ENCODE measurements around the gene ITGB2.

DNA sequence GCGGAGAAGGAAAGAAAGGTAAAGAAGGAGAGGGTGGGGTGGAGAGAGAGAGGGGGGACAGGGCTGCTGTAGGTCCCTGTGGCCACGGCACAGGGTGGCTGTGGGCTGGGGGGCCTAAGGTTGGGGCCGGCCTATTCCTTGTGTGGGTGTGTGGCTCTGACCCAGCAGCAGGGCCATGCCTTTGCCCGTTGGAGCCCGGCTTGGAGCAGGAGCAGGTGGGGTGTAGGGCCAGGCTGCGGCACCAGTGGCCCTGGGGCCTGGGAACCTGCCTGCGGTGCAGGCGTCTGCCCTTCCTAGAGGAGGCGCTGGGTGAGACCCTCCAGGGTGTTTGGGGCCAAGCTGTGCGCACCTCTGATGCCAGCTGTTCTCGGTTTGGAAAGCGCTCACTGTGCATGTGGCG, 83.2 kb downstream of the ITGB2 start:
- TF ChIP-seq, protein P1, sequence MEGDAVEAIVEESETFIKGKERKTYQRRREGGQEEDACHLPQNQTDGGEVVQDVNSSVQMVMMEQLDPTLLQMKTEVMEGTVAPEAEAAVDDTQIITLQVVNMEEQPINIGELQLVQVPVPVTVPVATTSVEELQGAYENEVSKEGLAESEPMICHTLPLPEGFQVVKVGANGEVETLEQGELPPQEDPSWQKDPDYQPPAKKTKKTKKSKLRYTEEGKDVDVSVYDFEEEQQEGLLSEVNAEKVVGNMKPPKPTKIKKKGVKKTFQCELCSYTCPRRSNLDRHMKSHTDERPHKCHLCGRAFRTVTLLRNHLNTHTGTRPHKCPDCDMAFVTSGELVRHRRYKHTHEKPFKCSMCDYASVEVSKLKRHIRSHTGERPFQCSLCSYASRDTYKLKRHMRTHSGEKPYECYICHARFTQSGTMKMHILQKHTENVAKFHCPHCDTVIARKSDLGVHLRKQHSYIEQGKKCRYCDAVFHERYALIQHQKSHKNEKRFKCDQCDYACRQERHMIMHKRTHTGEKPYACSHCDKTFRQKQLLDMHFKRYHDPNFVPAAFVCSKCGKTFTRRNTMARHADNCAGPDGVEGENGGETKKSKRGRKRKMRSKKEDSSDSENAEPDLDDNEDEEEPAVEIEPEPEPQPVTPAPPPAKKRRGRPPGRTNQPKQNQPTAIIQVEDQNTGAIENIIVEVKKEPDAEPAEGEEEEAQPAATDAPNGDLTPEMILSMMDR (IDR thresholded peaks at IDR 0.05): no peak
- no peak for TF ChIP-seq POLR2A (IDR thresholded peaks at IDR 0.05)
